ENCODE data around the gene UPK2. TPM values are rescaled to one million over a fixed set of nuclear protein-coding genes. Genes with fewer than 3 reads are reported as not detected.
A peak's percentile ranks its signal among the peaks of the same experiment; 100 is the strongest.
"Not testable (repeated sequence)": the region's sequence is repeated elsewhere in the genome, so short reads cannot be mapped to it uniquely, and the experiment has no call there.

Gene UPK2
- total RNA-seq, 1 donor from 2014 or later: 240 TPM

DNA sequence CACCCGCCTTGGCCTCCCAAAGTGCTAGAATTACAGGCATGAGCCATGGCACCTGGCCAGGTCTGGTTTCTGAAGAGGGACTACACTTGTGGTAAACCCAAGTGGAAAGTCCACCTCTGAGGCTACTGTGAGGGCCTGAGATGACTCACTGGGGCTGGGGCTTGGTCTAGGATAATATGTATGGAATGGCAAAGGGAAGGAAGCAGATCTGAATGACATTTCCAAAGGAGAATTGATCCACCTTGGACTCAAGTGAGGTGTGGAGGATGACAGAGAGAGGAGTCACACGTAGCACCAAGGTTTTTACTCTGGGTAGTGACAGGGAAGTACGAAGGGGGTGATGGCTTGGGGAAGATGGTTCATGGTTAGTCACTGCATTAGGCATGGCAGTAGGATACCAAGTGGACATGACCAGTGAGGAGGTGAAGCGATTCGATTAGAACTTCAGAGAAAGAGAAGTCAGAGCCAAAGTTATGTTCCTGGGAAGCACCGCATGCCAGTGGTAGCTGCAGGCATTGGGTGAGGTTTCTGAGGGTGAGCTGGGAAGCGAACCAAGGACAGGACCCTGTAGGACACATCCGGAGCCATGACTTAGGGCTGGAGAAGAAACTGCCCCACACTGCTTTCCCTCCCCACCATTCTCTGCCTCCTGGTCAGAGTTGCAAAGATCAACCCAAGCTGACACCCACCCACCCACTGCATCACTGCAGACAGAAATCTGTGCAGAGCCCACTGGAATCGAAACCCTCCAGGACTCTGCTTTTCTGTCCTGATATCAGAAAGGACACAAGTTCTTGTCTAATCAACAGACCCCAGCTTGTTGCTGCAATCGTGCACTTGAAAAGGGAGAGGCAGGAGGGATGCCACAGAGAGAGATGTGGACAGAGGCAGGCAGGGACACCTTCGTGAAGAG, 17.4 kb upstream of the UPK2 start:
- DNase-seq (ENCODE audit: low spot score): no peak

DNA sequence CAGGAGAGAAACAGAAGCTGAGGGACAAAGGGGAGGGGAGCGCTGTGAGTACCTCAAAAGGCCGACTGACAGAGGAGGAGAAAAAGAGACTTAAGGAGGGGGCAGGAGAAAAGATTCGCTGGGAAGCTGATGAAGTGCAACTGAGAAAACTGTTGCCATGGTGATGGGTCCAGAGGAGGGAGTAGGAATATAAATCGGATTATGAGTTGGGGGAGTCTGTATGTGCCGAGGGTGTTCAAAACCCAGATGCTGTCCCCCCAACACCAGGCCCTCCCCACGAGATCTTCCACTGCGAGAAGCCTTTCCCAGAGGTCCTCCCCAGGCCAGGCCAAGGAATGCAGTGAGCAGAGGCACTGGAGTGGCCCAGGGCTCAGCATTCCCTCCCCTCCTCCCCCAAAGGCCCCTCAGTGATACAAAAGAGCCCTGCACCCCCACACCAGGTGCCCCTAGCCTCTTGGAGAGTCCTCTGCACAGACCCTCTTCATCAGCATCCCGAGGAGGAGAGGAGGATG, 16.6 kb upstream of the UPK2 start:
- DNase-seq (ENCODE audit: low spot score): no peak

DNA sequence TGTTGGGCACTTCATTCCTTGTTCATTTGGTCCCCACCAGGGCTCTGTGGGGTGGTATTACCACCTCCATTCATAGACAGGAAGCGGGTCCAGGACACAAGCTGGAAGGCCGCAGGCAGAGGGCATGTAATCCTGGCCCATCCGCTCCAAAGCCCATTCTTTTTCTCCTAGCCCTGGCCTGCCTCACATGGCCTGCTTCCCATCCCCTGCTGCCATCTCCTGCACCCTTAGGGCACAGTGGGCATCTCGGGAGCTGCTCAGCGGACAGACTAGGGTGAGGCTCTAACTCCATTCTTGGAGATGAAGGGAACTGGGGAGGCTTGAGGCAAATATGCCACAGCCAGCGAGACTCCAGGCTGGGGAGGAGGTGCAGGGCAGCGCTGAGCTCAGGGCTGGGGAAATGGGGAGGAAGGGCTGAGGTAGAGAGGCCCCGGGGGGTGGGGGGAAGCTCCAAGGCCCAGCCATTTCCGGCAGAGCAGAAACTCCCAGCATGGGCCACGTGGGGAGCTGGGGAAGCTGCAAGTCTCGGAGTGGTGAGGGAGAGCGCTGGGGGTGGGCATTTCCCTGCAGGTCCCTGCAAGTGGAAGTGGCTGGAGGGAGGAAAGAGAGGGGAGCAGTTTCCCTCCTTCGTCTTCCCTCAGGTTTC, 16.0 kb upstream of the UPK2 start:
- peak; percentile 54 for DNase-seq (ENCODE audit: low spot score)

GRCh38 chr11:118947091-118947490, 9.0 kb upstream of the UPK2 start:
- no peak for DNase-seq (ENCODE audit: low spot score)

DNA sequence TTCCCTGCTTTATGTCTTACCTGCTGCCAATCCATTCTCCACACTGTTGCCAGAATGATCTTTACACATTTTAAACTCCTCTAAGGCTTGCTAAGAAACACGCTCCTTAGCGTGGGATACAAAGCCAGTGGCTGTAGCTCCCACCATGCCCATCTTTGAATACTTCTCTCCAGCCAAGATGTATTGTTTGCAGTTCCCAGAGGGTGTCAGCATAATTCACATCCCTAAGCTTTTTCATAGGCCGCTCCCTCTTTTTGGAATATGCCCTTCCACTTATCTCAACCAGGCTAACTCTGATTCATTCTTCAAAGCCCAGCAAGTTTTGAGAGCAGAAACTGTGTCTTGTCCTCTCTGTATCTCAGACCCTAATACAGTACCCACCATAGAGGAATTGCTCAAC, 8.1 kb upstream of the UPK2 start:
- DNase-seq (ENCODE audit: low spot score): no peak

GRCh38 chr11:118953265-118953664, 2.8 kb upstream of the UPK2 start:
- no peak for DNase-seq (ENCODE audit: low spot score)

GRCh38 chr11:118953976-118954375, 2.1 kb upstream of the UPK2 start:
- not testable (repeated sequence) for DNase-seq (ENCODE audit: low spot score)

- DNase-seq (ENCODE audit: low spot score): no peak
These were observed 860 bp downstream of the UPK2 start for GRCh38 chr11:118956847-118957469.

GRCh38 chr11:118957549-118957948, 1.5 kb downstream of the UPK2 start:
- DNase-seq (ENCODE audit: low spot score): no peak

- DNase-seq (ENCODE audit: low spot score): no peak
These were observed 1.9 kb downstream of the UPK2 start for GRCh38 chr11:118957968-118958367.

GRCh38 chr11:118958577-118958976, 2.5 kb downstream of the UPK2 start:
- DNase-seq (ENCODE audit: low spot score): no peak

- no peak for DNase-seq (ENCODE audit: low spot score)
These were observed 5.1 kb downstream of the UPK2 start for GRCh38 chr11:118961189-118961588.

GRCh38 chr11:118961591-118961990, 5.5 kb downstream of the UPK2 start:
- no peak for DNase-seq (ENCODE audit: low spot score)

- DNase-seq (ENCODE audit: low spot score): not testable (repeated sequence)
These were observed 13.4 kb downstream of the UPK2 start for GRCh38 chr11:118969508-118969907.

DNA sequence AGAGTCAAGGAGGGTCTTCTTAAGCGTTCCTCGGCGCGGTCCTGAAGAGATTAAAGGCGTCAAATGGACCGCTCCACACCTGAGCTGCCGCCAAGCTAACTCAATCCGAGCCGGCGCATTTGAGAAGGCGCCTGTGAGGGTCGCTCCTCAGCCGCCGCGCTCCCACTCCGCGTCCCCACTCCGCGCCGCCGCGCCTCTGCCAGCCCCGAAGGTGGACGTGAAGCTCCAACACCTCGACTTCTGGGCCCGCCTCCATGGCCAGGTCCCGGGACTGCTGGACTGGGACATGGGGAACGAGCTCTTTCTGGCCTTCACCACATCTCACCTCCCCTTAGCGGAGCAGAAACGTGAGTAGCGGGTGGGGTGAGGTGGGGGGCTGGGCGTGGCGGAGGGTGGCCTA, 15.5 kb downstream of the UPK2 start, which contains the start of gene FOXR1:
Gene FOXR1, plus strand, starts transcription at position 116 of the 400 bp plus-strand sequence. Its CDS starts 171 bp downstream, at position 287.
- no peak for DNase-seq (ENCODE audit: low spot score)

DNA sequence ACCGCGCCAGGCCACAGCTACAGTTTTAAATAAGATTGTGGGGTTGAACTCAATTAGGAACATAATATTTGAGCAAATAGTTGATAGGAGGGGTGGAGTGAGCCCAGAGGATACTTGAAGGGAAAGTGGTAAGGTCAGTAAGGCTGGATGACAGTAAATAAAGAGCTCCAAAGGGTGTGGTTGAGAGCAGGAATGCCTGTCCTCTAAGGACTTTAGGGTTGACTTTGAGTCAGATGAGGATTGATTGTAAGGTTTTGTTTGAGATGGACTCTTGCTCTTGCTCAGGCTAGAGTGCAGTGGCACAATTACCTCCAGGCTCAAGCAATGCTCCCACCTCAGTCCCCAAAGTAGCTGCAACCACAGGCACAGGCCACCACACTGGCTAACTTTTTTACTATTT, 17.9 kb downstream of the UPK2 start:
- no peak for DNase-seq (ENCODE audit: low spot score)

- DNase-seq (ENCODE audit: low spot score): no peak
These were observed 19.9 kb downstream of the UPK2 start for GRCh38 chr11:118975771-118976709.

DNA sequence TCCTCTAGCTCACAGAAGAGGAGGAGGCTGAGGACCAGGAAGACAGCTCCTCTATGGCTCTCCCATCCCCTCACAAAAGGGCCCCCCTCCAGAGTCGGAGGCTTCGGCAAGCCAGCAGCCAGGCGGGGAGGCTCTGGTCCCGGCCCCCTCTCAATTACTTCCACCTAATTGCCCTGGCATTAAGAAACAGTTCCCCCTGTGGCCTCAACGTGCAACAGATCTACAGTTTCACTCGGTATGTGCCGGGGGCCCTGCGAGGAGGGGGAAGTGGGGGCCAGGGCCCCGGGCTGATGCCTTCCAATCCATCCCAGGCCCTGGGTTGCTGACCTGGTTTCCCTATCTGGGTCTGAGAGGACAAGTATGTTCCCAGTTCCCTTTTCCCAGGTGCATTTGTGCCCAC, 23.3 kb downstream of the UPK2 start:
- DNase-seq (ENCODE audit: low spot score): no peak

- no peak for DNase-seq (ENCODE audit: low spot score)
These were observed 24.2 kb downstream of the UPK2 start for GRCh38 chr11:118980191-118980881.

- DNase-seq (ENCODE audit: low spot score): not testable (repeated sequence)
These were observed 28.2 kb downstream of the UPK2 start for GRCh38 chr11:118984337-118984736.

- no peak for DNase-seq (ENCODE audit: low spot score)
These were observed 28.7 kb downstream of the UPK2 start for GRCh38 chr11:118984825-118985224.

Measured in ureter (tissue), 1 donor.